ENCODE measurements around the gene MARK1. TPM values are rescaled to one million over a fixed set of nuclear protein-coding genes. Genes with fewer than 3 reads are reported as not detected.
A peak's percentile ranks its signal among the peaks of the same experiment; 100 is the strongest.

MARK1 gene
- total RNA-seq, 1 experiment from 2014 or later: not detected

- no peak for DNase-seq
- peaks cover 29% of the 10 kb centered on the region for H3K27me3 ChIP-seq
- H3K4me3 ChIP-seq: no peak overlapping the region
- no peaks in the 10 kb centered on the region; the same call in 1 of the 2 replicates for H3K9me3 ChIP-seq
- no peaks in the 10 kb centered on the region for H3K36me3 ChIP-seq
Observed at GRCh38 chr1:220691053-220691684, 163.2 kb downstream of the MARK1 start.

DNA sequence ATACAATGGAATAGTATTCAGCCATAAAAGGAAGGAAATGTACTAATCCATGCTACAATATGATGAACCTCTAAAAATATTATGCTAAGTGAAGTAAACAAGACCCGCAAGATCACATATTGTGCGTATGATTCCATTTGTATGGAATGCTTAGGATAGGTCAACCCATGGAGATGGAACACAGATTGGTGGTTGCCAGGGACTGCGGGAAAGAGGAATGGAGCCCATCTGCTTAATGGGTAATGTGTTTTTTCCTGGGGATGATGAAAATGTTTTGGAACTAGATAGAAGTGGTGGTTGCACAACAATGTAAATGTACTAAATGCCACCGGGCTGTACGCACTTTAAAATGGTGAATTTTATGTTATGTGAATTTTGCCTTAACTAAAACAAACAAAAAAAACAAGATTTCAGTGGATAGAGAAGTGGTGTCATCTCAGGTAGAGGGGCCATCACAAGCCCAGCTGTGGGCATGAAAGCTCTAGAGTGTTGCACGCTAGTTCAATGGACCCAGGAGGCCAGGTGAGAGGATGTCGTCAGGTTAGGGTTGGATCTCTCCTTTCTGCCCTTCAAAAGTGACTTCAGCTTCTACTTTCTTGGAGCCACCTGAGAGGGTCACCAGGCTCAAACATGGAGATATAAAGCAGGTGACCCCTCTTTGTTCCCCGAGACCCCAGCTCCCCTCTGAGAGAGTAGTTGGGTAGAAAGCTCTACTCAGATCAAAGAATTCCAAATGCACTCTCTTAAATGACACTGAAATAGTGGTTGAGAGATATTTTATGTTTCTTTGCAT, 164.7 kb downstream of the MARK1 start:
- Histone ChIP-seq H3K4me3 (no peak overlapping the region), H3K36me3 (no peaks in the 10 kb centered on the region), H3K27me3 (peaks cover 29% of the 10 kb centered on the region), H3K9me3 (no peaks in the 10 kb centered on the region; the same call in 1 of the 2 replicates)
- DNase-seq: no peak

- no peak overlapping the region for H3K4me3 ChIP-seq
- peaks cover 29% of the 10 kb centered on the region for H3K27me3 ChIP-seq
- no peak for DNase-seq
- H3K9me3 ChIP-seq: no peaks in the 10 kb centered on the region; the same call in 1 of the 2 replicates
- no peaks in the 10 kb centered on the region for H3K36me3 ChIP-seq
Observed at GRCh38 chr1:220694866-220695382, 167.0 kb downstream of the MARK1 start.

DNA sequence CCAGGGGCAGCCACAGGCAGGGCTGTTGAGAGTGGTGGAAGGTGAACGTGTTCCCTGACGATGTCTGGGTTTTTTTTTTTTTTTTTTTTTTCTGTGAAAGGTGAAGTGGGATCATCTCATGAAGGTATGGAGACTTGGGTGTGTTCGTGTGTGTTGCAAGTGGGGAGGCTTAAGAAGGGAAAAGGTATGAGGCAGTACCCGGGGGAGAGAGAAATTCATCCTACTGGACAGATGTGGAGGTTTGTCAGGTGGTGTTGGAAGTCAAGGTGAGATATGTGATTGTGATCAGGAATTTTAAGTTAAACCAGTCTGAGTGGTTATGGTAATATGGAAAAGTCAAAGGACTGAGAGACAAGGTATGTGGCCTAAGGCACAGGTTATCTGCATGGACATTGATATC, 167.5 kb downstream of the MARK1 start:
- H3K27me3 ChIP-seq: peaks cover 27% of the 10 kb centered on the region
- H3K36me3 ChIP-seq: no peaks in the 10 kb centered on the region
- DNase-seq: no peak
- H3K9me3 ChIP-seq: no peaks in the 10 kb centered on the region; the same call in 1 of the 2 replicates
- no peak overlapping the region for H3K4me3 ChIP-seq

- no peaks in the 10 kb centered on the region for H3K36me3 ChIP-seq
- DNase-seq: no peak
- peaks cover 21% of the 10 kb centered on the region for H3K27me3 ChIP-seq
- H3K9me3 ChIP-seq: no peaks in the 10 kb centered on the region; the same call in 1 of the 2 replicates
- no peak overlapping the region for H3K4me3 ChIP-seq
Observed at GRCh38 chr1:220696226-220696862, 168.4 kb downstream of the MARK1 start.

- no peak for DNase-seq
- Histone ChIP-seq H3K4me3 (no peak overlapping the region), H3K9me3 (no peaks in the 10 kb centered on the region; the same call in 1 of the 2 replicates), H3K36me3 (no peaks in the 10 kb centered on the region), H3K27me3 (peaks cover 16% of the 10 kb centered on the region)
Observed at GRCh38 chr1:220696863-220697231, 168.9 kb downstream of the MARK1 start.

DNA sequence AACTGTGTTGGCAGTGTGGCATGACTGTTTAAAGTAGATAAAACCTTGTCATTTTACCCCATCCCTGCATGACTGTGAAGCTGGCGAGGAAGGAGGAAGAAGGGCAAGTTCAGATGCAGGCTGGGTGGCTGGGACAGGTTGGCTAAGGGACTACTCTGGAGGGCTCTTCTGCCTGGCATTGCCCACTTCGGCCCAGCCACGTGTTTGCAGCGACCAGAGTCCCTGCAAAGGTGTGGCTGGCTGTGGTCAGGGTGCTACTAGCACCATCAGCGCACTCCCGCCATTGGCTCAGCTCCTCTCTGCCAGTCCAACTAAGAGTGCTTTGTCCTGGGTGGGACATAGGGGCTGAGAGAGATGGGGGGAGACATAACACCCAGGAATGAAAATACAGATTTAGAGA, 169.4 kb downstream of the MARK1 start:
- H3K27me3 ChIP-seq: peaks cover 14% of the 10 kb centered on the region
- no peaks in the 10 kb centered on the region for H3K36me3 ChIP-seq
- no peak overlapping the region for H3K4me3 ChIP-seq
- H3K9me3 ChIP-seq: no peaks in the 10 kb centered on the region; the same call in 1 of the 2 replicates
- DNase-seq: no peak

- peaks cover under 1% of the 10 kb centered on the region; the same call in 1 of the 2 replicates for H3K27me3 ChIP-seq
- DNase-seq: no peak
- no peaks in the 10 kb centered on the region for H3K36me3 ChIP-seq
- no peaks in the 10 kb centered on the region for H3K9me3 ChIP-seq
- H3K4me3 ChIP-seq: no peak overlapping the region
Observed at GRCh38 chr1:220698607-220699016, 170.7 kb downstream of the MARK1 start.

DNA sequence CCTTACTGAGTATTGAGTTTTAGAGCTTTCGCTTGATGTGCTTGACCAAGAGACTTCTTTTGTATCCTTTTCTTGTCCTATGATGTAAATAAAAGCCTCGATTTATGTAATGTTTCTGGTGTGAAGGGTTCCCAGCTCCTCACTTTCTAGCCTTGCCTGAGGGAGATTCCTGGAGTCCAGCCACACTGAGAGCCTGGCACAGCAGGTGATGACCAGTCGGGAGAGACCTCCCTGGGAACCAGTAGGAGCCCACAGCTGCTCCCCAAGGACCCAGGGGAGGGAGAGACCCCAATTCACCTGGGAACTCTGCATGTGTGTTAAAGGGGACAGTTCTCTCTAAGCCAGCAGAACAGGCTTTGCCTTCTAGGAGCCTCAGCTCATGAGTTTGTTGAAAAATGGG, 171.1 kb downstream of the MARK1 start:
- Histone ChIP-seq H3K4me3 (no peak overlapping the region), H3K27me3 (no peaks in the 10 kb centered on the region; the same call in 1 of the 2 replicates), H3K9me3 (no peaks in the 10 kb centered on the region), H3K36me3 (no peaks in the 10 kb centered on the region)
- DNase-seq: no peak

DNA sequence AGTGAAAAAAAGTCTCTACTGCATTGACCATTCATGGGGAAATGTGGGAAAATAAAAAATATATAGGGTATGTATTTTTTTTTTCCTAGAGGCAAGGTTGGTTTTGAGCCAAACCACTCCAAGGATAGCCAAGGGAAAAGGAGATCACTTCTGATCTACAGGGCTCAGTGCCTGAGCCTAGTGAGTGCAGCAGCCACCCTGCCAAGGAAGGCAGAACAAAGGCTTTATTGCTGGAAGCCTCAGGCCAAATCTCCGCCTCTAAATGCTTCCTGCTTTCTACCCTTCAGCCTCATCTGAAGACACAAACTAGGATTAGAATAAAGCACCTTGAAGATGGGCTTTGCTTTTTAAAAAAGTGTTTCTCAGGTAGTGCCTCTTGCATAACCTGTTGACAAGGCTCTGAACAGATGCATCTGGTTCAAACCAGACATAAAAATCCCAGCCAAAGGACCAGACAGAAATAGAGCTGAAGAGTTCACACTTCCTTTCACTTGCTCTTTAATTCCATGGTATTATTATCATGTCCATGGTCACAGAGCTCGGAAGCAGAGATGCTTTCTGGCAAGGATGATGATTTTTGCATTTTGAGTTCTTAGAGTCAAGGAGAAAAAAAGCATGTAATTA, 172.7 kb downstream of the MARK1 start:
- DNase-seq: peak; percentile 20
- Histone ChIP-seq H3K4me3 (no peak overlapping the region), H3K9me3 (no peaks in the 10 kb centered on the region), H3K27me3 (no peaks in the 10 kb centered on the region; the same call in 1 of the 2 replicates), H3K36me3 (no peaks in the 10 kb centered on the region)

DNA sequence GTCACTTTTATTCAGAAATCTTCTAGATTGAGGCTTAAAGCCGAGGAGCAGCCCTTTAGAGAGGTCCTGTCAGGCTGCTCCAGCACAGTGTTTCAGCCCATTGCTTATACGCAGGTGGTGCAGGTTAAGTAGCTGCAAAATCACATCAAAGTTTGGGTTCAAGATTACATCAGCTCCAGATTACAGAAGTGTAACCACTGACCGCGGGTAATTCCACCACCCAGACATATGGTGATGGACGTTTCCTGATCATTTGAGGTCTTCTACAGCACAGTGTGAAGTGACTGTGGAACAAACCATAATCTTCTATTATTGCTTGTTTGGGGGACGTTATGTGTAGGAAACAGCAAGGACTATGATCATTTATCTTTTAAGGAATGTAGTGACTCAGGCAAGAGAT, 174.0 kb downstream of the MARK1 start:
- Histone ChIP-seq H3K36me3 (no peaks in the 10 kb centered on the region), H3K4me3 (no peak overlapping the region), H3K27me3 (no peaks in the 10 kb centered on the region), H3K9me3 (no peaks in the 10 kb centered on the region)
- DNase-seq: no peak

GRCh38 chr1:220702733-220703270, 174.9 kb downstream of the MARK1 start:
- Histone ChIP-seq H3K4me3 (no peak overlapping the region), H3K9me3 (no peaks in the 10 kb centered on the region), H3K27me3 (no peaks in the 10 kb centered on the region), H3K36me3 (no peaks in the 10 kb centered on the region)
- DNase-seq: no peak

- Histone ChIP-seq H3K9me3 (no peaks in the 10 kb centered on the region), H3K27me3 (no peaks in the 10 kb centered on the region), H3K36me3 (no peaks in the 10 kb centered on the region), H3K4me3 (no peak overlapping the region)
- no peak for DNase-seq
Observed at GRCh38 chr1:220703305-220703704, 175.4 kb downstream of the MARK1 start.

GRCh38 chr1:220705782-220706181, 177.8 kb downstream of the MARK1 start:
- no peaks in the 10 kb centered on the region for H3K36me3 ChIP-seq
- H3K27me3 ChIP-seq: no peaks in the 10 kb centered on the region

GRCh38 chr1:220706480-220706879, 178.5 kb downstream of the MARK1 start:
- H3K27me3 ChIP-seq: no peaks in the 10 kb centered on the region
- H3K36me3 ChIP-seq: no peaks in the 10 kb centered on the region
- no peaks in the 10 kb centered on the region for H3K9me3 ChIP-seq
- H3K4me3 ChIP-seq: no peak overlapping the region
- no peak for DNase-seq

More at GRCh38 chr1:220705782-220706181, 177.8 kb downstream of the MARK1 start:
- Histone ChIP-seq H3K4me3 (no peak overlapping the region), H3K9me3 (no peaks in the 10 kb centered on the region)
- DNase-seq: no peak

GRCh38 chr1:220707160-220707559, 179.2 kb downstream of the MARK1 start:
- Histone ChIP-seq H3K4me3 (no peak overlapping the region), H3K9me3 (no peaks in the 10 kb centered on the region), H3K36me3 (no peaks in the 10 kb centered on the region), H3K27me3 (no peaks in the 10 kb centered on the region)
- DNase-seq: no peak

Data from MG63 (cell line).